ENCODE data around the gene TUNAR.

TUNAR gene

DNA sequence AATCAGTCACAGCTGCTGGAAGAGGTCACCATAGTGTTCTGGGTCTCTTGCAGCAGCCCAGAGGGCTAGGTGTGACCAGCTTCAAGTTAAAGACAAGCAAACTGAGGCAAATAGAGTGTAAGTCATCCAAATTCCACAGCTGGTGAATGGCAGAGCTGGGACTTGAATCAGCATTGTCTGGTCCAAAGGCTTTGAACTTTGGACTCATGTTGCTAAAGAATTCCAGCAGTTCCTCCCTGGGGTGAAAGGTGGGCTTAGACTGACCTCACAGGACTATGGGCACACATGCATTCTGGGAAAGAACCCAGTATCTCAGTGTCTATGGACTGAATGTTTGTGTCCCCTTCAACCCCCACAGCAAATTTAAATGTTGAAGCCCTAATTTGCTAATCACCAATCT is 54.8 kb downstream of the TUNAR start:
- no peak overlapping the region for H3K4me3 ChIP-seq (ENCODE audit: control insufficient read depth, low read depth, low read length)
- no peak for DNase-seq (ENCODE audit: low read depth)
- TF ChIP-seq, protein P1, sequence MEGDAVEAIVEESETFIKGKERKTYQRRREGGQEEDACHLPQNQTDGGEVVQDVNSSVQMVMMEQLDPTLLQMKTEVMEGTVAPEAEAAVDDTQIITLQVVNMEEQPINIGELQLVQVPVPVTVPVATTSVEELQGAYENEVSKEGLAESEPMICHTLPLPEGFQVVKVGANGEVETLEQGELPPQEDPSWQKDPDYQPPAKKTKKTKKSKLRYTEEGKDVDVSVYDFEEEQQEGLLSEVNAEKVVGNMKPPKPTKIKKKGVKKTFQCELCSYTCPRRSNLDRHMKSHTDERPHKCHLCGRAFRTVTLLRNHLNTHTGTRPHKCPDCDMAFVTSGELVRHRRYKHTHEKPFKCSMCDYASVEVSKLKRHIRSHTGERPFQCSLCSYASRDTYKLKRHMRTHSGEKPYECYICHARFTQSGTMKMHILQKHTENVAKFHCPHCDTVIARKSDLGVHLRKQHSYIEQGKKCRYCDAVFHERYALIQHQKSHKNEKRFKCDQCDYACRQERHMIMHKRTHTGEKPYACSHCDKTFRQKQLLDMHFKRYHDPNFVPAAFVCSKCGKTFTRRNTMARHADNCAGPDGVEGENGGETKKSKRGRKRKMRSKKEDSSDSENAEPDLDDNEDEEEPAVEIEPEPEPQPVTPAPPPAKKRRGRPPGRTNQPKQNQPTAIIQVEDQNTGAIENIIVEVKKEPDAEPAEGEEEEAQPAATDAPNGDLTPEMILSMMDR (IDR thresholded peaks at IDR 0.05; ENCODE audit: control insufficient read depth, insufficient read depth, low read depth, low read length, missing control alignments): no peak

DNA sequence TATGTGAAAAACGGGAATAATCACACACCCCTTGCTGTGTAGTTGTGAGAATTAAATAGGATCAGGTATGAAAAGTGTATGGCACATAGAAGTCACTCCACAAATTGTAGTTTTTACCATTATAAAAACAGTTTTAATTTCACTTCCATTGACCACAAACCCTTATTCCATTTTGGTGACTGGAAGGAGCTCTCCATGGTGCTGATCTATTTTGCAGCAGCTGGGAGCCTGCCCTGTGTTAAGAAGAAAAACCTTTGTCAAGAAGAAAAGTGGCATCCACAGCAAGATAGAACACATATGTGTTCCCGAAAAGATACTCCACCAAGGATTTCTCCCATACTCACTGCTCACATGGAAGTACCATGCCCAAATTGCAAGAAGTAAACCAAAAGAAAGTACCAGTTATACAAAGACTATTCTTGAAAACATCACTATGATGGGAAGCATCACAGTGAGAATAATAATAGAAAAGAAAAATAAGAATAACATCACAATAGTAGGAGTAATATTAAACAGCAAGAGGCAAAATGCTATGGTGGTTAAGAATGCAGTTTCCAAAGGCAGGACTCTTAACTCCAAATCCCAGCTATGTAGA is 58.7 kb downstream of the TUNAR start:
- no peak for DNase-seq (ENCODE audit: low read depth)
- TF ChIP-seq, protein P1 (IDR thresholded peaks at IDR 0.05; ENCODE audit: control insufficient read depth, insufficient read depth, low read depth, low read length, missing control alignments): no peak
- H3K4me3 ChIP-seq (ENCODE audit: control insufficient read depth, low read depth, low read length): no peak overlapping the region

DNA sequence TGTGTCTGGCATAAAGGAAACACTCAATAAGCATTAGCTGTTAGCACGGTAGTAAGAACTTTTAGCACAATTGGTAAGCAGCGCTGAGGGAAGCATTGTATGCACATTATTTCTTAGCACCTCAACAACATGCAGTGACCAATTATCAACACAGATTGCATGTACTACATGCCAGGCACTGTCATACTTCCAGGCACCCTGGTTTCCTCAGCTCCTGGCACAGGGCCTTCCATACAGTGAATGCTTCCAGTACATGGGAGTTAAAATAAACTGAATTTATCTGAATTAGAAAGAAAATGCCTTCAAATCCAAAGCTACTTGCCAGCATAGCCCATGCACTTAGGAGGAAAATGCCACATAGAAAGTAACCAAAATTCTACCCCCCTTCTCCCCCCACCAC is 59.4 kb downstream of the TUNAR start:
- TF ChIP-seq, protein P1 (IDR thresholded peaks at IDR 0.05; ENCODE audit: control insufficient read depth, insufficient read depth, low read depth, low read length, missing control alignments): no peak
- DNase-seq (ENCODE audit: low read depth): no peak
- no peak overlapping the region for H3K4me3 ChIP-seq (ENCODE audit: control insufficient read depth, low read depth, low read length)

DNA sequence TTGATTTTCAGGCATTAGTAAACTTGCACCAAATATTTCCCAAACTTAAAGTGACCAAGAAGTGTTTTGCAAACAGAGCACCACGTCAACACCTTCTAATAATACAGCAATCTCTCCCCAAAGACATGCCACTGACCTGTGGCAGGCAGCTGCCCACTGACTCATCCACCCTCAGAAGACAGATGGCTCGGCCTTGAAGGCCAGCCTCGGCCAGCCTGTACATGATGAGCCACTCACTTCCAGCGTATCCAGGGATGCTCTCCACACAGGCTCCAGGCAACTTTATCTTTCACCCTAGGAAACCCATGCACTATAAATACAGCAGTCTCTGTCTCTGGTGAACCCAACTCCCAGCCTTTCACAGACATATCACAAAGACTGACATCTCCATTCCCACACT is 62.7 kb downstream of the TUNAR start:
- TF ChIP-seq, protein P1 (IDR thresholded peaks at IDR 0.05; ENCODE audit: control insufficient read depth, insufficient read depth, low read depth, low read length, missing control alignments): no peak

DNA sequence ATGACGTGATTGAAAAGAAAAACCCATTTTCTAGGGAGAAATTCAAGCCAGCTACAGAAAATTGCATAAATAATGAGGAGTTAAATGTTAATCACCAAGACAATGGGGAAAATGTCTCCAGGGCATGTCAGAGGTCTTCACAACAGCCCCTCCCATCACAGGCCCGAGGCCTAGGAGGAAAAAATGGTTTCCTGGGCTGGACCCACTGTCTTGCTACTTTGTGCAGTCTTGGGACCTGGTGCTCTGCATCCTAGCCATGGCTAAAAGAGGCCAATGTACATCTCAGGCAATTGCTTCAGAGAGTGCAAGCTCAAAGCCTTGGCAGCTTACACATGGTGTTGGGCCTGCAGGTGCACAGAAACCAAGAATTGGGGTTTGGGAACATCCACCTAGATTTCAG is 65.3 kb downstream of the TUNAR start:
- DNase-seq (ENCODE audit: low read depth): no peak
- no peak overlapping the region for H3K4me3 ChIP-seq (ENCODE audit: control insufficient read depth, low read depth, low read length)
- TF ChIP-seq, protein P1 (IDR thresholded peaks at IDR 0.05; ENCODE audit: control insufficient read depth, insufficient read depth, low read depth, low read length, missing control alignments): no peak

More for the DNA sequence above, 62.7 kb downstream of the TUNAR start:
- no peak overlapping the region for H3K4me3 ChIP-seq (ENCODE audit: control insufficient read depth, low read depth, low read length)
- no peak for DNase-seq (ENCODE audit: low read depth)

DNA sequence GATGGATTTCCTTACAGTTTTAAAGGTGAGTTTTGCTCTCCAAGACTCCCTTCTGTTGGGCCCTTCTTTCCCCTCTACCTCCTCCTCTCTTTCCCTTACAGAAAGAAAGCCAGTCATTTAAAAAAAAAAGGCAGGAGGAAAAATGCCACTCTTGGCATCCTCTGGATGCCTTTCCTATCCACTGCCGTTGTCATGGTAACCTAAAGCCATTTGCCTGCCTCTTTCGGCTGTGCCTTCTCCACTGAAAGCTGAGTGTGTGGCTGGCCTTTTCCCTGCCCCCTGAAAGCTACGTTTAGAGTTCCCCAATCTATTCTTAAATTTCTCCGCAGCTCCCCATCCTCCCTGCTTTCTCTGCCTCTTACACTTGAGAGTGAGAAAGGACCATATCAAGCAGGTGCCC is 67.1 kb downstream of the TUNAR start:
- TF ChIP-seq, protein P1 (IDR thresholded peaks at IDR 0.05; ENCODE audit: control insufficient read depth, insufficient read depth, low read depth, low read length, missing control alignments): no peak
- H3K4me3 ChIP-seq (ENCODE audit: control insufficient read depth, low read depth, low read length): no peak overlapping the region
- DNase-seq (ENCODE audit: low read depth): no peak

DNA sequence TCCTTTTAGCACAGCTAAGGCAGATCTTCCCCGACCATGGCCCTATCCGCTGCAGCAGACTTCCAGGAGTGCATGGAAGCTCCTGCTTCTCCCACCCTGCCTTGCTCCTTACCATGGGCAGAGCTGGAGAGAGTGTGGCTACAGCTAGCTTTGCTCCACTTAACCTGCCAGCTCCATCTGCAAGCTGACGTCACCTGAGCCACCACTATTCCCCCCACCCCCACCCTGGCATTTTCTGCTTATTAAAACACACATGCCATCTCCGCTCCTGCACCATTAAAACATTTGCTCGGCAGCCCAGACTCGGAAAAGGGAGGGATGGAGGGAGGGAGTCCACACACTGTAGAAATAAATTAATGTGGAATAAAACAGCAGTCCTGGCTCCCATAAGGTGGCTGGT is 67.8 kb downstream of the TUNAR start:
- TF ChIP-seq, protein P1 (IDR thresholded peaks at IDR 0.05; ENCODE audit: control insufficient read depth, insufficient read depth, low read depth, low read length, missing control alignments): no peak
- no peak overlapping the region for H3K4me3 ChIP-seq (ENCODE audit: control insufficient read depth, low read depth, low read length)
- DNase-seq (ENCODE audit: low read depth): no peak

Data from AG09309 (cell line).